Upper lobe of left lung (tissue), 4 donors: ENCODE data around the gene NKX6-2.

ENCODE experiments used
- CTCF ChIP-seq, 6 experiments: fragments of 450-650 bp in 4 of 6; fragments of 200-600 bp in 2 of 6; sonication (generic) in 2 of 6; IDR thresholded peaks; one replicate each; pipeline ENCODE4 v1.5.1; 2016 to 2019; ENCODE audit warnings: antibody characterized with exemption in 6 of 6
- EP300 ChIP-seq, 4 donors: sonication (generic); formaldehyde crosslinking; IDR thresholded peaks; one replicate each; pipeline ENCODE4 v1.5.1; 2017; ENCODE audit warnings: antibody characterized with exemption in 4 of 4, control low read depth in 2 of 4
- POLR2A ChIP-seq, 4 donors: fragments of 450-650 bp; IDR thresholded peaks; one replicate each; pipeline ENCODE4 v1.5.1; 2016 to 2017; ENCODE audit warnings: antibody characterized with exemption in 4 of 4, mild to moderate bottlenecking in 2 of 4
- POLR2AphosphoS5 ChIP-seq, 2 donors: sonication (generic); formaldehyde crosslinking; IDR thresholded peaks; one replicate each; pipeline ENCODE4 v1.5.1; 2017; ENCODE audit warnings: antibody characterized with exemption in 2 of 2

DNA sequence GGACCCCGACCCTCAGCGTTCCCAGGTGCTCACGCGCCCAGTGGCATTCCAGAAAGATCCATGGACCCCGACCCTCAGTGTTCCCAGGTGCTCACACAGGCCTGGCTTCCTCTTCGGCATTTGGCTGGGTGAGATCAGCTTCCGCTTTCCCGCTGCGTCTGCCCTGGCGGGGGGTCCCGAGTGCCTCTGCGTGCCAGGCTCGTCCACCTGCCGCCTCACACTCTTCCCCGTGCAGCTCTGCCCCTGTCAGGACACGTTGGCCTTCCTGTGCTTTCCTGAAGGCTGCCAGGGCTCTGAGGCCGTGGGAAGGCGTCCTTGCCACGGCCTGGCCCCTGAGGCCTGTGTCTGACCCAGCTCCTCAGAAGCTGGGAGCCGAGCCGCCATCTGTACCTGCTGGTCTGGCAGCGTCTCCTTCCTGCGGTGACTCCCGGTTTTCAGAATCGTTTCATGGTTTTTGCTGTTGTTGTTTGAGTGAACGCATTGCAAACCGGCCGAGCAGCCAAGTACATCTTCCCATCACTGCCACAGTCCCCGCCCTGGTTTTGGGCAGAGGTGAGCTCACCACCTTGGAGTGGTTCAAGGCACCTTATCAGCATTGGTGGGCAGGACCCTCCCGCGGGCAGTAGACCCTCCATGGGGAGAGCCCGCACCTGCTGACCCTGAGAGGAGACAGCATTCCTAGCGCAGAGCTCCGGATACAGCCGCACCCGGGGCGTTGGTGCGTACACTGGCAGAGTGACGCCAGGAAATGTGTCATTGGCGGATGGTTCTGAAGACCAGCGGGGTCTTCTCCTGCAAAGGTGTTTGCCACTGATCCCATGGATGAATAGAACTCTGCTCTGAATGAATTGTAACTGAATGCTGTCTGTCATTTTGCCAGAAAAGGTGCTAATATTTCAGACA, 17.4 kb downstream of the NKX6-2 start:
- TF ChIP-seq CTCF (IDR thresholded peaks at IDR 0.05) (no peak), POLR2A (IDR thresholded peaks at IDR 0.05) (no peak), EP300 (IDR thresholded peaks at IDR 0.05) (no peak), POLR2AphosphoS5 (IDR thresholded peaks at IDR 0.05) (no peak)
